Mucosa of rectum (tissue), 2 donors: ENCODE data around the gene TTC7B.

Experiments
- H3K27ac ChIP-seq, 2 donors: one replicate each; pipeline ENCODE4 v1.7.0; 2013; ENCODE audit warnings: inconsistent platforms in 2 of 2, low read depth in 2 of 2, low read length in 2 of 2
- H3K27me3 ChIP-seq, 2 donors: one replicate each; pipeline ENCODE4 v1.7.0; 2013; ENCODE audit warnings: low read length in 2 of 2; ENCODE audit not compliant: control insufficient read depth in 2 of 2, insufficient read depth in 2 of 2
- H3K36me3 ChIP-seq, 2 donors: one replicate each; pipeline ENCODE4 v1.7.0; 2013; ENCODE audit warnings: low read length in 2 of 2; ENCODE audit not compliant: control insufficient read depth in 2 of 2, insufficient read depth in 2 of 2
- H3K4me1 ChIP-seq, 2 donors: one replicate each; pipeline ENCODE4 v1.7.0; 2013; ENCODE audit warnings: low read length in 2 of 2, mild to moderate bottlenecking in 1 of 2; ENCODE audit not compliant: control insufficient read depth in 2 of 2, insufficient read depth in 2 of 2
- H3K4me3 ChIP-seq, 2 donors: one replicate each; pipeline ENCODE4 v1.7.0; 2013; ENCODE audit warnings: low read length in 2 of 2
- H3K9ac ChIP-seq, 2 donors: one replicate each; pipeline ENCODE4 v1.7.0; 2013; ENCODE audit warnings: low read length in 2 of 2, low read depth in 1 of 2, mild to moderate bottlenecking in 1 of 2
- H3K9me3 ChIP-seq, 2 donors: one replicate each; pipeline ENCODE4 v1.7.0; 2013; ENCODE audit warnings: low read length in 2 of 2; ENCODE audit not compliant: control insufficient read depth in 2 of 2
- donor health status: healthy.
- donor health status: Normal muscosa, but diverticular disease.

TTC7B gene

GRCh38 chr14:90682615-90683014, 133.6 kb downstream of the TTC7B start:
- H3K9me3 ChIP-seq: no peaks in the 10 kb centered on the region
- no peaks in the 10 kb centered on the region for H3K36me3 ChIP-seq
- H3K9ac ChIP-seq: no peak overlapping the region
- no peak overlapping the region for H3K27ac ChIP-seq
- H3K4me3 ChIP-seq: no peak overlapping the region
- no peaks in the 10 kb centered on the region for H3K27me3 ChIP-seq
- H3K4me1 ChIP-seq: peaks cover 8 to 9% of the 10 kb centered on the region in 2 donors

DNA sequence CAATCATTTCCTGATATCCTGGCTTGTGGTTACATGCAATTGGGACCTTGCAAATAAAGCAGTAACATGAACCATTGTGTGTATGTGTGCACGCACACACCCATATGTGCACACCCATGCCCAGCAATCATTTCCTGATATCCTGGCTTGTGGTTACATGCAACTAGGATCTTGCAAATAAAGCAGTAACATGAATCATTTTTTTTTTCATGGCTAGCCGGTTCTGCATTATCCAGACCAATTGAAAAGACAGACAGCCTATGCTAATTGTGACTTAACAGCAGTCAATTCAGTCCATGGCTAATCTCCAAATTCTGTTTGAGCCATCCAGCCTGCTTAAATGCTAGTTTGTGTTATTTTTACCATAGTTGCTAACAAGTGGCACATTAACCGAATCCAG, 134.3 kb downstream of the TTC7B start:
- Histone ChIP-seq H3K27ac (peak overlapping the region; percentile 5 to 49), H3K4me3 (no peak overlapping the region), H3K36me3 (no peaks in the 10 kb centered on the region), H3K9ac (no peak overlapping the region), H3K27me3 (no peaks in the 10 kb centered on the region), H3K4me1 (peaks cover 8 to 9% of the 10 kb centered on the region in 2 donors), H3K9me3 (no peaks in the 10 kb centered on the region)

DNA sequence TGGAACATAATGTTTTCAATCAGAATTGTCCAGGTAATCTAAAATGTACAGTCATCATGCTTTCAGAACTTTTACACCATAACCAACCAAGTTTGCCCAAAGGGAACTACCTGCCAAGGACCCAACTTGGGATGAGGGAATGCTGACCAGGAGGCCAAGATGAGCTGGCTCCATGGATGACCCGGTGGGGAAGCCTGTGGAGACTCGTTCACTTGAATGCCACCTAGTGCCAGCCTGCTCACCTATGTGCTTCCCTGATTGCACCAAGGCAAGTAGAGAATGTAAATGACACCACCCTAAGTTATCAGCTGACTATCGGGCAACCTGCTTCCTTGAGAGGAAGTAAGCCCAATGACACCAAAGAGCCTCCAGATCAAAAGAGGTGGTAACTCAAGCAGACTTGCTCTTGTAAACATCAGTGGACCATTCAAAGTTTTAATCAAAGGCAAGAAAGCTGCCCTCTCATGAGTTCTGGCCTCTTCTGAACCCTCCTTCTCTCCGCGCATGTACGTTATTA, 137.3 kb downstream of the TTC7B start:
- peaks cover 8 to 9% of the 10 kb centered on the region in 2 donors for H3K4me1 ChIP-seq
- H3K36me3 ChIP-seq: no peaks in the 10 kb centered on the region
- H3K27ac ChIP-seq: no peak overlapping the region
- no peak overlapping the region for H3K4me3 ChIP-seq
- H3K9ac ChIP-seq: no peak overlapping the region
- H3K9me3 ChIP-seq: no peaks in the 10 kb centered on the region
- H3K27me3 ChIP-seq: no peaks in the 10 kb centered on the region

GRCh38 chr14:90678420-90678819, 137.8 kb downstream of the TTC7B start:
- Histone ChIP-seq H3K9ac (no peak overlapping the region), H3K36me3 (no peaks in the 10 kb centered on the region), H3K4me1 (peaks cover 8 to 9% of the 10 kb centered on the region in 2 donors), H3K4me3 (no peak overlapping the region), H3K27me3 (no peaks in the 10 kb centered on the region), H3K9me3 (no peaks in the 10 kb centered on the region), H3K27ac (no peak overlapping the region)

DNA sequence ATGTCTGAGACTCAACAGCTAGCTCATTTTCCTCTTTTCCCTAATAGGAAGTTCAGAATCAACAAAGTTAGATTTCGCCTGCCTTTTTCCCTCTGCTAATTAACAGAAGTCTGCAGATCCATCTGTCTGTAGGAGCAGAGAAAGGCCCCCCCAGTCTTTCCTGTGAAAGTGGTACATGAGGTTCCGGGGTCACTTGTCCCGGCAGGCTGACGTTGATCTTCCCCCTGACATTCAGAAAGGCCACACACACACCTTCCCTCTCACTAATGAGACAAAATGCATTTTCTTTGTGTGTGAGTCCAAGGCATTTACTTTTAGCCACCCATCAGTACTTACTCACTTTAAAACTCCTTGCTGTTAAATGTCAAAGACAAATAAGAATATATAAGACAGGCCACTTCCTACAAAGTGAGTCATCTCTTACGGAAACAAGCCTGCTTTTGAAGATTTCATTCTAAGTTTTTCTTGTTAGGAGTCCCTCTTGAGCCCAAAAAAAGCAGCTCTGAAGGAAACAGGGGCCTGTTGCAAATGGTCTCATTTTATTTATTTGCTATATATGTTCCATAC, 138.7 kb downstream of the TTC7B start:
- no peaks in the 10 kb centered on the region for H3K9me3 ChIP-seq
- no peak overlapping the region for H3K4me3 ChIP-seq
- H3K27ac ChIP-seq: no peak overlapping the region
- H3K9ac ChIP-seq: peak overlapping the region in 1 of 2 donors; percentile 34
- peaks cover 8 to 9% of the 10 kb centered on the region in 2 donors for H3K4me1 ChIP-seq
- H3K27me3 ChIP-seq: no peaks in the 10 kb centered on the region
- no peaks in the 10 kb centered on the region for H3K36me3 ChIP-seq

GRCh38 chr14:90676912-90677311, 139.3 kb downstream of the TTC7B start:
- Histone ChIP-seq H3K36me3 (no peaks in the 10 kb centered on the region), H3K9me3 (no peaks in the 10 kb centered on the region), H3K27me3 (no peaks in the 10 kb centered on the region), H3K4me1 (peaks cover 4 to 5% of the 10 kb centered on the region in 2 donors), H3K4me3 (no peak overlapping the region), H3K9ac (no peak overlapping the region), H3K27ac (no peak overlapping the region)

GRCh38 chr14:90676356-90676755, 139.9 kb downstream of the TTC7B start:
- H3K27ac ChIP-seq: no peak overlapping the region
- H3K4me3 ChIP-seq: no peak overlapping the region
- H3K9ac ChIP-seq: no peak overlapping the region
- peaks cover 0 to under 1% of the 10 kb centered on the region in 2 donors for H3K4me1 ChIP-seq
- no peaks in the 10 kb centered on the region for H3K27me3 ChIP-seq
- H3K9me3 ChIP-seq: no peaks in the 10 kb centered on the region
- H3K36me3 ChIP-seq: no peaks in the 10 kb centered on the region

GRCh38 chr14:90675399-90675798, 140.8 kb downstream of the TTC7B start:
- Histone ChIP-seq H3K4me1 (no peaks in the 10 kb centered on the region), H3K36me3 (no peaks in the 10 kb centered on the region), H3K9me3 (no peaks in the 10 kb centered on the region), H3K27me3 (no peaks in the 10 kb centered on the region), H3K4me3 (no peak overlapping the region), H3K9ac (no peak overlapping the region), H3K27ac (no peak overlapping the region)

DNA sequence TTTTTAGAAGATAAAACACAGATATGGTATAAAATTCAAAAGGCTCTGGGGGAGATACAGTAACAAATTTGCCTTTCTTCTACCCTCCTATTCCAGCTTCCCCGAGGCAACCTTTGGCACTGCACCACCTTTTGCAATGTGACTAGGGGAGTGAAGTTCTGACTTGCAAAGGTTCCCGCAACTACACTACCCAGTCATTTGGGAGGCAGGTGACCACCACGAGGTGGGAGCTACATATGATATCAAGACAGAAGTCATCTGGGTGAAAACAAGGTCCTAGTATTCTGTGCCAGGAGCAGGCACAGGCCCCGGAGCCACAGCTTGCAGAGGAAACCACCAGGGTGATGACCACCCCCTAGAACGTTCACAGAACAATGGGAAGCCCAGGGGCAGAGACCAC, 141.5 kb downstream of the TTC7B start:
- H3K9ac ChIP-seq: no peak overlapping the region
- H3K9me3 ChIP-seq: no peaks in the 10 kb centered on the region
- no peaks in the 10 kb centered on the region for H3K4me1 ChIP-seq
- no peak overlapping the region for H3K4me3 ChIP-seq
- no peak overlapping the region for H3K27ac ChIP-seq
- no peaks in the 10 kb centered on the region for H3K36me3 ChIP-seq
- no peaks in the 10 kb centered on the region for H3K27me3 ChIP-seq

- Histone ChIP-seq H3K4me1 (no peaks in the 10 kb centered on the region), H3K9me3 (no peaks in the 10 kb centered on the region), H3K4me3 (no peak overlapping the region), H3K27ac (no peak overlapping the region), H3K9ac (no peak overlapping the region), H3K27me3 (no peaks in the 10 kb centered on the region), H3K36me3 (no peaks in the 10 kb centered on the region)
Observed at GRCh38 chr14:90674043-90674670, 142.1 kb downstream of the TTC7B start.
